GM12878 (cell line): Measurements from ENCODE around the gene RMND1.

Source experiments
- BACH1 ChIP-seq: fragments of 450-650 bp; IDR thresholded peaks from 2 replicates; pipeline ENCODE4 v1.6.1; 2017; ENCODE audit warnings: mild to moderate bottlenecking, borderline replicate concordance
- CBX5 ChIP-seq: sonication (generic); IDR thresholded peaks from 2 replicates; pipeline ENCODE4 v1.6.1; 2016; ENCODE audit warnings: low read depth, moderate library complexity, mild to moderate bottlenecking, inconsistent platforms
- CHD2 ChIP-seq: IDR thresholded peaks from 2 replicates; pipeline ENCODE4 v1.6.1; 2011; ENCODE audit warnings: low read depth, low read length, improper control_type of control experiment, borderline replicate concordance
- CTCF ChIP-seq, 3 experiments: IDR thresholded peaks in 2 of 3; conservative IDR thresholded peaks in 1 of 3; 2 replicates each; pipeline ENCODE4 v1.5.1; 2011; ENCODE audit warnings: low read depth in 3 of 3, low read length in 3 of 3, mild to moderate bottlenecking in 3 of 3, control low read depth in 2 of 3, moderate library complexity in 2 of 3, inconsistent platforms in 1 of 3, mixed read lengths in 1 of 3; ENCODE audit not compliant: control insufficient read depth in 2 of 3, insufficient read depth in 1 of 3; ENCODE audit errors: extremely low read depth in 1 of 3
- EP300 ChIP-seq, 2 experiments: fragments of 150-350 bp in 1 of 2; IDR thresholded peaks; 2 replicates each; pipeline ENCODE4 v1.6.1; 2011 to 2012; ENCODE audit warnings: low read depth in 2 of 2, low read length in 2 of 2, borderline replicate concordance in 1 of 2, improper control_type of control experiment in 1 of 2, inconsistent platforms in 1 of 2; ENCODE audit not compliant: control insufficient read depth in 1 of 2
- FOXK2 ChIP-seq: fragments of 450-650 bp; IDR thresholded peaks from 2 replicates; pipeline ENCODE4 v1.6.1; 2017; ENCODE audit warnings: mild to moderate bottlenecking, moderate library complexity
- HDGF ChIP-seq: fragments of 450-650 bp; IDR thresholded peaks from 2 replicates; pipeline ENCODE4 v1.6.1; 2016; ENCODE audit warnings: antibody characterized with exemption
- NFYB ChIP-seq: IDR thresholded peaks from 2 replicates; pipeline ENCODE4 v1.6.1; 2011; ENCODE audit warnings: low read depth, mild to moderate bottlenecking, low read length, improper control_type of control experiment, moderate library complexity; ENCODE audit not compliant: insufficient read depth
- NR2C1 ChIP-seq: fragments of 450-650 bp; IDR thresholded peaks from 2 replicates; pipeline ENCODE4 v1.6.1; 2017; ENCODE audit warnings: antibody characterized with exemption, mild to moderate bottlenecking, moderate library complexity
- POLR2A ChIP-seq: IDR thresholded peaks from 2 replicates; pipeline ENCODE4 v1.6.1; 2011; ENCODE audit warnings: low read depth, mild to moderate bottlenecking, low read length
- RAD21 ChIP-seq: IDR thresholded peaks from 2 replicates; pipeline ENCODE4 v1.6.1; 2011; ENCODE audit warnings: mild to moderate bottlenecking, low read depth, low read length, moderate library complexity; ENCODE audit not compliant: insufficient read depth
- SREBF2 ChIP-seq: IDR thresholded peaks from 2 replicates; pipeline ENCODE4 v1.6.1; 2012; ENCODE audit warnings: mild to moderate bottlenecking, low read length
- TCF7 ChIP-seq: IDR thresholded peaks from 2 replicates; pipeline ENCODE4 v1.6.1; 2014; ENCODE audit warnings: antibody characterized with exemption, borderline replicate concordance

DNA sequence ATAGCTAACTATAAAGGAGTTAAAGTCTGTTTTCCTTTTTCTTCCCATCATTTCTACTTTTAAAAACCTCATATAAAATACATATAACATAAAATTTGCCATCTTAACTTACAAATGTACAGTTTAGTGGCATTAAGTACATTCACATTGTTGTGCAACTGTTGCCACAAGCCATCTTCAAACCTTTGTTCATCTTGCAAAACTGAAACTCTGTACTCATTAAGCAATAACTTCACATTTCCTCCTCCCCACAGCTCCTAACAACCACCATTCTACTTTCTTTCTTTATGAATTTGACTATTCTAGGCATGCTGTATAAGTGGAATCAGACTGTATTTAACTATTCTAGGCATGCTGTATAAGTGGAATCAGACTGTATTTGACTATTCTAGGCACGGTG lies 46.4 kb upstream of the RMND1 start:
- TF ChIP-seq NR2C1, result no peak
- no peak for TF ChIP-seq POLR2A
- TF ChIP-seq TCF7, result no peak
- no peak for TF ChIP-seq BACH1
- TF ChIP-seq SREBF2, result no peak
- no peak for TF ChIP-seq NFYB
- no peak for TF ChIP-seq EP300 (IDR thresholded peaks at IDR 0.05; ENCODE audit: borderline replicate concordance in 1 of 2, control insufficient read depth in 1 of 2, low read depth in 2 of 2, low read length in 2 of 2)
- TF ChIP-seq CBX5, result no peak
- no peak for TF ChIP-seq CTCF (IDR thresholded peaks at IDR 0.05 in 2 of 3, conservative IDR thresholded peaks at IDR 0.05 in 1 of 3; ENCODE audit: control insufficient read depth in 2 of 3, extremely low read depth in 1 of 3, insufficient read depth in 1 of 3, low read depth in 3 of 3, low read length in 3 of 3)
- TF ChIP-seq CHD2, result no peak
- TF ChIP-seq HDGF, result no peak
- no peak for TF ChIP-seq FOXK2
- no peak for TF ChIP-seq RAD21
